GM18868 (cell line): ENCODE measurements around the gene NOS2.
"Not testable (repeated sequence)": the region's sequence is repeated elsewhere in the genome, so short reads cannot be mapped to it uniquely, and the experiment has no call there.

Experiments
- ATAC-seq: cut with Tn5 transposase; IDR thresholded peaks from one replicate; pipeline ENCODE4 v1.9.1; 2021; ENCODE audit warnings: mild to moderate bottlenecking, moderate library complexity; ENCODE audit not compliant: unreplicated experiment

Gene NOS2

DNA sequence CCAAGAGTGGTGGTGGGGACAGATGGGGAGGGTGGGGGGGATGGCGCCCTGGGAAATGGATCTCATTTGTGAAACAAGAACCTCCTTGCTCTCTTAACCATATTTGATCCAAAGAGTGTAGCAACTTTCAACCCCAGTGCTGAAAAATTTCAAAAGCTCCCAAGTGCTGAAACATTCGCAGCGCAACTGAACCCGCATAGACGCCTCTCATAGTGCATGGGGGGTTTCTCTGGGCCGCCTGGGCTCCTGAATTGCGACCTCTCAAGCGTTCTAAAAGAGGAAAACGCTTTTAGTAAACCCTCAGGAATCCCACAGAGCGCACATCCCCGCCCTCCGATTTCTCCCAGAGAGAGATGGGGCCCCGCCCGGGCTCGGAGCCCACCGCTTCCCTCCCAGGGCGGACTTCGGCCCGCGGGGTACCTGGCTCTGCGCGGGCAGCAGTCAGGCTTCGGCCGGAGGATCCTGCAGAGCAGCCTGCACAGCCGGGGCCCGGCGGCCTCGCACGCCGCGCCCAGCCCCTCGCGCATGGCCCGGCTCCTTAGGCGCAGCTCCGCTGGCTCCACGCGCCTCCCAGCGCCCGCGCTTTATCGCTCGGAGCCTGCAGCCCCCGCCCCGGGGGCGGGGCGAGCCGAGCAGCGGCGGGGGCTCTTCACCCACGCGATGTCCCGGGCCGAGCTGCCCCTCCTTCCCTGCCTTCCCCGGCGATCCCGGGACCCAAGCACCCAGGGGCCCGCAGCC, 7.0 kb downstream of the NOS2 start:
- ATAC-seq: no peak

DNA sequence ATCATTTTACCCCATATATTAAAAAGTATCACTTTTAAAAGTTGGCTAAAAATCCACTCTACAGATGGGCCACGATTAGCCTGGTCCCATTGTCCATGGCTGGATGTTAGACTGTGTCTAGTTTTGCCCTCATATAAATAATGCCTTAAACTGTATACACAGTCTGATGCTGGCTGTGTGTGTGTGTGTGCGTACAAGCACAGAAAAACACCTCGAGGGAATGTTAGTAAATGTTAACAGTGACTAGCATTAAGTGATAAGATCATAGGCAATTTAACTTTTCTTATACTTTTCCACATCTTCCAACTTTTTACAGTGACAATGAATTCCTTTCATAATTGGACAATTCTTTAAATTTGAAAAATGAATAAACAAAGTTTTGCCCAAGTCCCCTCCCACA, 8.2 kb downstream of the NOS2 start:
- ATAC-seq: no peak

DNA sequence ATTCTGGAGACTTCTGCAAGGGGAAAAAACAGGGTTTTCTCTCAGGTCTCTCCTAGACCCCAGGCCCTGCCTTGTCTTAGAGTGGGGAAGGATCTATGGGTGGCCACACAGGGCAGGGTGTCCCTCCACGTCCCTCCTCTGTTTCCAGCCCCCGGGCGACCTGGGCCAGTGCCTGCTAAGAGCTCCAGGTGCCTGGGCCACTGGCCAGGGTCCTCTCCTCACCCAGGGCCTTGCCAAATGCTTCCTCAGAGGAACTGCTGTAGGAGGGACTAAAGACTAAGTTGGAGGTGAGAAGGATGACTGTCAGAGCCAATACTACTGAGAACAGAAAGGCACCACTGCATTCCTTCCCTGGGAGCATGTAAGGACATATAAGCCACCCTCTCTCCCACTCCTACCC, 11.4 kb downstream of the NOS2 start:
- no peak for ATAC-seq

DNA sequence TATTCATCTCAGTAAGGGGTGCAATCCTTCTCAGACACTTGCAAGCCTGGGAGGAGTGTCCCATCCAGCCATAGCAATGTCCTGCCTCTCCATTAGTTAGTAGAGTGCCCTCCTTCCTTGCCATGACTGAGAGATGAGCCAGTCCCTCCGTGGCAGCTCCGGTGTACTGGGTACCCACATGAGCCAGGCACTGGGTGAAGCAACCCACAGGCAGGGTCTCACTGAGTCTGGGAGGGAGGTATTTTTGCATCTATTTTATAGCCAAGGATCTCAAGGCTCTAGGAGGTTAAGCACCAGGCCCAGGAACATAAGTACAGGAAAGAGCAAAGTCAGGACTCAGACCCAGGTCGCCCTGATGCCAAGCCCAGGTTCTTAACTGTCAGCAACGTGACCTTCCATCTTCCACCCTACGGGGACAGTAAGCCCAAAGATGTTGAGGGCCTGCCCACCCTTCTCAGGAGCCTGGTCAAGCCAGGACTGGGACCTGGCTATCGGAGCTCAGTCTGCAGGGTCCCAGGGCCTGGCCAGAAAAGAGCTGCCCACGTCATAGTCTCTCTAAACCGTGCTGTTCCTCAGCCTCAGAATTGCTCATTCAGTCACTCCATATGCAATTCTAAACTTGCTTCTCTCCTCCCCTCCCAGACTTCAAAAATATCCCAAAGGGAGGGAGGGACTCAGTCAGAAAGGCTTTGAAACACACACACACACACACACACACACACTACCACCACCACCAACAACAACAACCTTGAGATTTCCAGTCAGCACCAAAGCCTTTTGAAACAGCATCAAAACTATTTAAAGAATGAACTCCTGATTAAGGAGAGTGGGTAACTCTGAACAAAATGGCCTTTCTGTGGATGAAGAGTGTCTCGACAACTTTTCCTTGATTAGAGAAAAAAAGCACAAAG, 16.6 kb downstream of the NOS2 start:
- ATAC-seq: no peak

DNA sequence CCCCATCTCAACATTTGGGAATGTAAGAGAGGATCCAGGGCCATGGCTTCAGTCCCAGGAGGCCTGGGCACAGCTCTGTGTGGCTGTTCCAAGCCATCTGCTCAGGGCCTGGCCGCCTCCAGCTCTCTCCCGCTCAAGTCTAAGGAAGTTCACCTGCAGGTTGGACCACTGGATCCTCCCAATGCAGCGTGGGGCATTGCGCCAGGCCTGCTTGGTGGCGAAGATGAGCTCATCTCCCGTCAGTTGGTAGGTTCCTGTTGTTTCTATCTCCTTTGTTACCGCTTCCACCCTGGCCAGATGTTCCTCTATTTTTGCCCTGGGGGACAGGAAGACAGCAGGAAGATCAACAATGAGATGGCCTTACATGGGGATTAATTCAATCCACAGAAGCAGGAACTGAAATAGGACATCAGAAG, 17.5 kb downstream of the NOS2 start:
- no peak for ATAC-seq

DNA sequence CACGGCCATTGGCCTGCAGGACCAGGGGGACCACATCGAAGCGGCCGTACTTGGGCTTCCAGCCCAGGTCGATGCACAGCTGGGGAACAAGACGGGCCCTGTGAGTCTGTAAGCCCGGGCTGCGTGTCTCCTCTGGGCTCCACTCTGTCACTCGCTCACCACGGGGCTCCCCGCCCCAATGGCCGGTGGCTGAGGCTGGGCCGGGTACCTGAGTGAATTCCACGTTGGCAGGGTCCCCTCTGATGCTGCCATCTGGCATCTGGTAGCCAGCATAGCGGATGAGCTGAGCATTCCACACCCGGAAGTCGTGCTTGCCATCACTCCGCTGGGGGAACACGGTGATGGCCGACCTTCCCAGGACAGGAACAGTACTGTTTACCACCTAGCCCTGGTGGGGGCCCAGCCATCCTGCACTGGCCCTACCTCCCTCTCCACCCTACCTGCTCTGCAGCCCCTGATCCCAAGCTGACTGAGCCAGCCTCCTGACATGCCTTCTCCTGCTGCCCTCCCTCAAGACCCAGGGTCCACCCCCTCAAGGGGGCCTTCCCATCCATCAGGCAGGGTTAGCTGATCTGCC, 19.4 kb downstream of the NOS2 start:
- no peak for ATAC-seq

DNA sequence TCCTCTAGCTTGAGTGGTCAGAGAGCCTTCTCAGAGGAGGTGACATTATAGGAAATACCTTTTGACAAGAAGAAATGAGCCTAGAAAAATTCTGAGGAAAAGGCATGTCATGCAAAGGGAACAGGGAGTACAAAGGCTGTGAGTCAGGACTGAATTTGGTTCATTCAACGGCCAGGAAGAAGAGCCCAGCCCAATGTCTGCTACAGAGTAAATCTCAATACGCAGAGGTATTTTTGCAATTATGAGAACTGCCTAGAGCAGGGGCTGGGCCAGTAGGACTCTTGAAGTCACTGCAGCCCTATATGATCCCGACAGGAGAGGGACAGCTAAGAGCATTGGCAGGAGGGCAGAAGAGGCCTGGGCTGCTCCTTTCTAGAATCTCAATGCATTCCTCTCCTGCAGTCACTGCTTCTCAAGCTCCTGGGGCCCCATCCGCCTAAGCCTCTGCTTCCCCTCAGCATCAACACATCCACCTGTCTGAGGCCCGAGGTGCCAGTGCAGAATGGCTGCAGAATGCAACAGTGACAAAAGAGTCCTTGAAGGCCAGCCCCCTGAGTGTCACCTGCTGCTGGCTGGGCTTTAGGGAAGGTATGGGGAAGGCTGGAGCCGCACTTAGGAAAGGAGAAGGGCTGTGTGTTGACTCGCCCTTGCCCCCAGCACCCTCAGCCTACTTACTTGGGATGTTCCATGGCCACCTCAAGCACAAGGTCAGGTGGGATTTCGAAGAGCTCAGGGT, 20.1 kb downstream of the NOS2 start:
- ATAC-seq: no peak

DNA sequence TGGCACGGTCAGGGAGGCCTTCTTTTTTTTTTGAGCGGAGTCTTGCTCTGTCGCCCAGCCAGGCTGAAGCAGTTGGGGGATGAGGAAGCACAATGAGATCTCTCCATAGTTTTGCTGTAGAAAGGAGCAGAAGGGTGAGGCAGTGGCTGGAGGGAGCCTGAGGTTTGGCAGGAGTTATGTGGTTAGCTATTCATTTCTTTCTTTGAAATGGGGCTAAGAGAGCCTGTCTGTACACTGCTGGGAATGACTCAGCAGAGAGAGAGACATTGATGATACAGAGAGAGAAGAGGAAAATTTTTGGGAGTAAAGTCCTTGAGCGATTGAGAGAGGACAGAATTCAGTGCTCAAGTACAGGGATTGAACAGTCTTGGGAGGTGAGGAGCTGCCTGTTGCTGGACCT, 22.1 kb downstream of the NOS2 start:
- ATAC-seq: no peak

DNA sequence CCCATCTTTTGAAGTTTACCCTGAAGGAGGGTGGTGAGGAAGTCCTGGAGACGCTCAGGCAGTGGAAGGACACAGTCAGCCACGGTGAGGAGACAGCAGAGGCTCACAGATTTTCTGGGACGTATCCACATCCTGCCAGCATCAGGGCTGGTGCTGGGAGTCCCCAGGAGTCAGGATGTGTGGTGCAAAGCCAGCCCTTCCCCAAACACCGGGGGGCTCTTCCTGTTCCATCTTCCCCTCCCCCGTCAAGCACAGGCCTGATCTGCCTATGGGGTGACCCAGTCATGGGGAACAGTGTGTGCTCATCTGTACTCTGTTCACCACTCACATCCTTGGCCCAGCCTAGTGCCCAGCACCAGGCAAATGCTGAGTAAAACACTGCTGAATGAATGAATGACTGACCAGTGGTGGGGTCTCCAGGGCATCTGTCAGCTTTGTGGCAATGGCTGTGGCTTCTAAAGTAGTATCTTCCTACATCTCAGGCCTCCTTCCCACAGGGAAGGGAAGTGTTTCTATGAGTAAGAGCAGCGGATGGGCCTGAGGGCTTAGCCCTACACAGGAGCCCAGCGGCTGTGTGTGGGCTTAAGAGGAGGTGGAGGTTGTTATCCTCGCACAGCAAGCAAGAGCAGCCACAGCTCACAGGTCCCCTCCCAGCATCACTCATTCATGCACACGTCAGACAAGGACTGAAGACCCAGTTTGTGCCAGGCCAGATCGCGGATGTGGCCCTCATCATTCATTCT, 23.3 kb downstream of the NOS2 start:
- ATAC-seq: no peak

DNA sequence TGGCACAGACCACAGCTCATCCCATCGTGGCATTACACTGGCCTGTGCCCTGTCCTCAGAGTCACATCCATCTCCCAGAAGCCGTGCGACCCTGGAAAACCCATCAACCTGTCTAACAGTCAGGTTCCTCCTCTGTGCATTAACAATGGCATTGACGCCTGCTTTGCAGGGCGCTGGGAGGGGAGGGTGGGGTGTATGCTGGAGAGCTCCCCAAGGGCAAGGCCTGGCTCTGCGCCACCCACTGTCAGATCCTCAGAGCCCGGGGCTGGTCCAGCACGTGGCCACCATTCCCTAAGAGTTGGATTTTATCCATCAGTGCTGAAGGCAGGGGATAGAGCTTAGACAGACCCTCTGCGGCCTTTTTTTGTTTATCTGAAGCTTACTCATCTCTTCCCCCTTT, 28.7 kb downstream of the NOS2 start:
- no peak for ATAC-seq

DNA sequence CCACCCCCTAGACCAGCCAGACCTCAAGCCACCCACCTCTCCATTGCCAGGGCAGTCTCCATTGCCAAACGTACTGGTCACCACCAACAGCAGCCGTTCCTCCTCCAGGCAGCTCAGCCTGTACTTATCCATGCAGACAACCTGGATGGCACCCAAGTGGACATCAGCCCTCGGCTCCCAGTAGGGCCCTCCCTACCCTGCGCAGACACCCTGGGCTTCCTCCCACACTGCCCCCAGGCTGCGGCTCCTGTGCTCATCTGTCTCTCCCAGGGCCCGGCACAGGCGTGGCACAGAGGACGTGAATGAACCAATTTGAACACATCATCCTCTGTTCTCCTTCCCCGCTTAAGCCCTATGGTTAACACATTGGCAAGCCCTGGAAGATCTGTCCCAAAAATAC, 29.5 kb downstream of the NOS2 start:
- no peak for ATAC-seq

DNA sequence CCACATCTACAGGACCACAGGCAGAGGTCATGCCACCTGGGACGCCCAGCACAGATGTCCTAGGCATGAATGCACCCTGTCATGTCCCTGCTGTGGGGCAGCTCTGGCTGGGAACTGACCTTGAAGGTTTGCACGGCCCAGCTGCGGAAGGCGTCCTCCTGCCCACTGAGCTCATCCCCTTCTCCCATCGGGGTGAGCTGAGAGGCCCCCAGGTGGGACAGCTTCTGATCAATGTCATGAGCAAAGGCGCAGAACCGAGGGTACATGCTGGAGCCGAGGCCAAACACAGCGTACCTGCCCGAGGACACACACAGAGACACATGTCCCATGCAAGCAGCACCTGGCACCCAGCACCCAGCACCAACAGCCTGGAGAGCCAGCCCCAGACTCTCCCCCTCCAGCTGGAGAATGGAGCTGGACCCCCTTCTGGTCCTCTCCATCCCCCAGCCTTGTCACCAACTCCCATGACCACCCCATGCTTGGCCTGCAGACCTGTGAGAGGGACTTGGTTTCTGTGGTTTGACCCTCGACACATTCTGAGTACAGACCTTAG, 31.4 kb downstream of the NOS2 start:
- no peak for ATAC-seq

DNA sequence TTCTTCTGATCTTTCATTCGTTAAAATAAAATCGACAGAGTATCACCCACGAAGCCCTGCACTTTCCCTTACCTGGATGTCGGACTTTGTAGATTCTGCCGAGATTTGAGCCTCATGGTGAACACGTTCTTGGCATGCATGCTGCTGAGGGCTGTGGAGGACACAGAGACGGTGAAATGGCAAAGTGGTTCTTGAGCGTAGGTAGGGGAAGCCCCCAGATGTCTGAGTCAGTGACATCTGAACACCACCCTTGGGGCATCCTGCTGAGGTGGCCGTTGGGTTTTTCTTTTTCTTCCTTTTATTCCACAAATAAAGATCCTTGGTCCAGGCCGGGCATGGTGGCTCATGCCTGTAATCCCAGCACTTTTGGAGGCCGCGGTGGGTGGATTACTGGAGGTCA, 33.9 kb downstream of the NOS2 start:
- no peak for ATAC-seq

DNA sequence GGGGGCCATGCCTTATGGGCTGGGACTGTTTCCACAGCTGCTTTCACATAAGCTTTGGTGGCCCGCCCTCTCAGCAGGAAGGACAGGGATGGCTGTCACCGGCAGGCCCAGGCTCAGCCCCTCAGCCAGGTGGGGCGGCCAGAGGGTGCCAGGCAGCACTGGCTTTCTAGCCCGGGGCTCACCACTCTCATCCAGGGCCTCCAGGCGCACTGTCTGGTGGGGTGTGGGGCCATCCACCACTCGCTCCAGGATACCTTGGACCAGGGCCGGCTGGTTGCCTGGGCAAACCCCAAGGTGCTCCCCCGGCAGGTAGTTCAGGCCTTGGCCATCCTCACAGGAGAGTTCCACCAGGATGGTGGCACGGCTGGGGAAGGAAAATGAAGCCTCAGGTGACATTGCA, 35.0 kb downstream of the NOS2 start:
- ATAC-seq: no peak

DNA sequence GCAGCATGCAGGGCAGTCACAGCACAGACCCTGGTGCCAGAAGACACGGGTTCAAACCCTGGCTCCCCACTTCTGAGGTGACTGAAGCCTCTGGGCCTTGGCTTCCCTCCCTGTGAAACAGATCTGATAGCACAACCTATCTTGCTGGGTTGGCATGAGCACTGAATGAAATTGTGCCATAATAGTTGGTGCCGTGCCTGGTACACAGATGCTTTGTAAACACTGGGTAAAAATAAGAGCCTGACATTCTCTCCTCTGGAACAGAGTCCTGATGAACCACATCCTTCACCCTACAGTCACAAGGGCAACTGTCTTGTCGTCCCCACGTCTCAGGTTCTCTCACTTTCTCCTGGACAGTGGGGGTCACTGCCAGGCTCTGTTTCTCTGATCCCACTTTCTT, 35.7 kb downstream of the NOS2 start:
- ATAC-seq: no peak

DNA sequence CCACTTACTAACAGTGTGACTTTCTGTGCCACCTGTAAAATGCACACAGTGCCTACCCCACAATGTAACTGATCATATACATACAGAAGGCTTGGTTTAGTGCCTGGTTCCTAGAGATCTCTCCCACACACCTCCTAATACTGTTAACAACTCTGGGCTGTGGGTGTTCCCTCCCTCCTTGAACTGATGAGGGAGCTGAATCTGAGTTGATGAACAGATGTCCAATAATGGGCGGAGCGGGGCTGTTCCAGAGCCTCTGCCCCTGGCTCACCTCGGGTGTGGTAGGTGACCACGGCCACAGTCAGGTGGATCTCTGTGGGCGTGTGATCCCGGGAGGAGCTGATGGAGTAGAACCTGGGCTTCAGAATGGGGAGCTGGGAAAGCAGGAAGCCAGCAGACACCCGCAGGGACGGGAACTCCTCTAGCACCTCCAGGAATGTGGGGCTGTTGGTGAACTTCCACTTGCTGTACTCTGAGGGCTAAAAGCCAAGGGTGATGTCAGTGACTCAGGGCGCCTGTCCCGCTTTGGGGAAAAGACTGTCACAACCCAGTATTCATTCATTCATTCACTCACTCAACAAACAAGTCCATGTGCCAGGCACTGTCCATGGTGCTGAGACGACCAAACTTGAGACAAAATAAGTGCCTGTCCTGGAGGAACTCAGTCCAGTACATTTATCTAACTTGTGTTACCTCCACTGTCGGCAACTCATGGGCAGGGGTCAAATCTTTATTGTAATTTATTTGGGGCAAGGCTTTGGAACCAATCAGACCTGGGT, 37.6 kb downstream of the NOS2 start:
- no peak for ATAC-seq

DNA sequence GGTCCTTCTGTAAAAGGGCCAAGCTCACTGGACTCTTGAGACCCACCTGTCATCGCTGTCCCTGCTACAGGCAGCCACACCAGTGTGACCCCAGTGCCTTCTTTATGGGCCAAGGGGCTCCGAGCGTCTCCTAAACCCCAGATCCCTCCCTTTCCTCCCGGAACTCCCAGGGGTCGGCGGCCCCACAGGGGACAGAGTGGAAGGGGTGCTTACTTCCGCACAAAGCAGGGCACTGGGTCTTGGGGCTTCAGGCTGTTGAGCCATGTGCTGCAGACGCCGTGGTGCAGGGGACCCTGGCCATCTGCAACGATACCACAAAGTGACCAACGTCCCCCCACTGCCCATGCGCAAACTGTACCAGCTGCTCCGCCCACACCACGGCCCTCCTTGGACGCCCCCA, 39.4 kb downstream of the NOS2 start:
- ATAC-seq: not testable (repeated sequence)

DNA sequence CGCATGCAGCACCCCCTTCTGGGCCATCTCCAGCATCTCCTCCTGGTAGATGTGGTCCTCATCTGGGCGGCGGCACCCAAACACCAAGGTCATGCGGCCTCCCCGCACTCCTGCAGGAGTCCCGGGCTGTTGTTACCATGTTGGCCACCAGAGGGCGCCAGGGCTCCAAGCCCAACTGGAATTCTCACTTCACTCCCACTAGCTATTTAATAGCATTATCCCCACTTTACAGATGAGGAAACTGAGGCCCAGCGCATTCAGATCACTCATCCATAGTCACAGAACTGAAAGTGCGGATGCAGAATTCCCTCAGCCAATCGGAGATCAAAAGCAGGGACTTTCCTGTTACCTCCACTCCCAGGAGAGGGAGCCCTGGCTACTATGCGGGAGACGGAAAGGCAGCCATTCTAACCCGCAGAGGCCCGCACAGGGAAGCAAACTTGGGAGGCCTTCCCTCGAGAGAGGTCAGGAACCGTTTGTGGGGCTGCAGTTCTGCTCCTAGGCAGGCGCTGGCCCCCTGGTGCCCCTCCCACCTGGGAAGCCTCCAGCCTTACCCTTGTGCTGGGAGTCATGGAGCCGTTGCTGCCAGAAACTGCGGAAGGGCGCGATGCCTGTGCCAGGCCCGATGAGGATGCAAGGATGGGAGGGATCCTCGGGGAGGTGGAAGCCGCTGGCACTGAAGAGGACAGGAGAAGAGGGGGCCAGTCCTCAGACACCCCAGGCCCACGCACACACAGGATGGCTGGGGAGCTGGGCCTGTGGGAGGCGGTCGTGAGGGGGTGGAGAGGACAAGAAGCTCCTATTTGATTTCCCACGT, 40.1 kb downstream of the NOS2 start:
- ATAC-seq: no peak

DNA sequence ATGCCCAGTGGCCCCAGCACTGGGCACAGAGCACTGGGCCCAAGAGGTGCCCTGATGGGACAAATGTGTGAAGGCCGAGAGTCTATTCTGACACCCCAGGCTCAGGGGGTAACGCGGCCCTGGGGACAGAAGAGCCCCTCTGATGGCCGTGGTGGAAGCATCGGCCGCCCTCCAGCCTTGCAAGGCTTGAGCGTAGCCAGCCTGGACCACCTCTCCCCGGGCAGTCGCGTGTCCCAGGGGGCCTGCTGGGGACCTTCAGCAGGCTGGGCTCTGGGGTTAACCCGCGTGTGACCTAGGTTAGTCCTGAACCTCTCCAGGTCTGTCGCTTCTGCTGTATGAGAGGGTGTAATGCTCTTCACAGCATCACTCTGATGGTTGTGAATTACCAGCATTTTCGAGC, 40.8 kb downstream of the NOS2 start:
- no peak for ATAC-seq
